Suppressor macrophage (primary cell): ENCODE data around the gene F11R.
A peak's percentile ranks its signal among the peaks of the same experiment; 100 is the strongest.
"Not testable (repeated sequence)": the region's sequence is repeated elsewhere in the genome, so short reads cannot be mapped to it uniquely, and the experiment has no call there.

ENCODE experiments used
- DNase-seq, 4 experiments: peaks; one replicate each; pipeline ENCODE4 v3.0.0-alpha.2; 2020 to 2022
- total RNA-seq, 17 experiments: gene quantifications; one replicate each; lab custom pipeline; 2026; ENCODE audit warnings: mixed read lengths in 6 of 17, inconsistent platforms in 3 of 17; lab: John Stamatoyannopoulos, UW

F11R gene
- total RNA-seq = 36.7 to 116 (median 73.3) reads per million in 17 experiments

- peak; percentile 45 to 79 (median 67) for DNase-seq
These were observed at the start of gene F11R for GRCh38 chr1:161020509-161021164. Gene F11R, minus strand, starts transcription at chr1:161021152. Its CDS starts 79 bp downstream, at chr1:161021073.

DNA sequence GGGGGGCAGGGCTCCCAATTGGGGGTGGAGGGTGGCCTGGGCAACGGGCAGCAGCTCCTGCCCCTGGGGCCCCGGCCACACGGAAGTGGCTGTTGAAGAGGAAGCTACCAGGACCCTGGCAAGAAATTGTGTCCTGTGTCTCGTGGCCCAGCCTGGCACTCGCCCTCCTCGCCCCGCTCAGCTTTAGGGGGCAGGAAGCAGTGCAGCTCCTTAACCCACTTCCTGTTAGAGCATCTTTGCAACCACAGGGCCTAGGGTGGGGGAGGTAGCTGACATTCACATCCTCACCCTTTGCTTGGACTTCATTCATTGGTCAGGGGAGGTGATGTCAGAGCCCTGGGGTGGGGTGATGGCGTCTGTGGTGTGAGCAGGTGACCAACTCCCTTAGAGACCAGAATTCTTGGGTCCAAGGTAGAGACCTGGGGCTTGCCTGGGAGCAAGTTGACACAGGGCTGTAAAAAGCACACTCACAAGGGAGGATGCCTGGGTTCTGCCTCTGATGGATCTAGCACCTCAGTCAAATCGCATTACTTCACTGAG lies 48.8 kb upstream of the F11R start, which contains the start of gene ARHGAP30:
Gene ARHGAP30, minus strand, starts transcription at position 161 of the 540 bp plus-strand sequence. CDS start 267 bp downstream, outside the sequence.
- DNase-seq = peak; percentile 93 to 97 (median 96)

DNA sequence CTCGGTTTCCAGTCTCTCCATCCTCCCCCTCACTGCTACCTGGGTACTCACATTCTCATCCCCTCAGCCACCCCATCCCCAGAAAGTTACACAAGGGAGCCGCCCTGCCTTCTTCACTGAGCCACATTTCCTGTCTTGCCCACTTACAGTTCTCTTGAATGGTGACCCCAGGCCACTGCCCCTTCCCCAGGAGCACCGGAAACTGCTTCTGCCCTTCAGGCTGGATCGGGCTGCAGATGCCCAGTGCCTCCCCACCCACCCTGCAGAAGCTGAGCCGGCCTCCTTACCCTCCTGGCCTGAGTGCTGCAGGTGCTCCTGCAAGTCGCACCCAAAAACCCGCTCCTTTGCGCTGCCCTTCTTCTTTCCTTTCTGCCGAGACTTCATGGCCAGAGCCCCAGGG lies 48.3 kb upstream of the F11R start:
- DNase-seq = no peak

GRCh38 chr1:161068306-161069234 lies 47.6 kb upstream of the F11R start:
- peak; percentile 90 to 95 (median 94) for DNase-seq

- DNase-seq = no peak
These were observed 45.7 kb upstream of the F11R start for GRCh38 chr1:161066694-161067093.

- not testable (repeated sequence) for DNase-seq
These were observed 44.7 kb upstream of the F11R start for GRCh38 chr1:161065681-161066080.

GRCh38 chr1:161063936-161064335 lies 43.0 kb upstream of the F11R start:
- DNase-seq = not testable (repeated sequence)

DNA sequence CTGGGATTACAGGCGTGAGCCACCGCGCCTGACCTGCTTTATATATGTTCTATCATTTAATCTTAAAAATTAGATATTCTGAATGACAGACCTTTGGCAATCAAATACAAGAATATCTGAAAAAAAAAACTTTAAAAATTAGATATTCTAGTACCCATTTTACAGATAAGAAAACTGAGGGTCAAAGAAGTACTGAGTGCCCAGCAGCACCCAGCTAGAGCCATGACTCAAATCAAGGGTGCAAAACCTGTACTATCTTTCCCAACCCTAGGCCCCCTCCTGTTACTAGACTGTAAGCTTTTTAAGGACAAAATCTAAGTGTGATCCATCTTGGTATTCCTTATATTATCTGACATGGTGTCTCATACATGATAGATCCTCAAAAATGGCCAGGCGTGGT lies 40.5 kb upstream of the F11R start:
- no peak for DNase-seq

DNA sequence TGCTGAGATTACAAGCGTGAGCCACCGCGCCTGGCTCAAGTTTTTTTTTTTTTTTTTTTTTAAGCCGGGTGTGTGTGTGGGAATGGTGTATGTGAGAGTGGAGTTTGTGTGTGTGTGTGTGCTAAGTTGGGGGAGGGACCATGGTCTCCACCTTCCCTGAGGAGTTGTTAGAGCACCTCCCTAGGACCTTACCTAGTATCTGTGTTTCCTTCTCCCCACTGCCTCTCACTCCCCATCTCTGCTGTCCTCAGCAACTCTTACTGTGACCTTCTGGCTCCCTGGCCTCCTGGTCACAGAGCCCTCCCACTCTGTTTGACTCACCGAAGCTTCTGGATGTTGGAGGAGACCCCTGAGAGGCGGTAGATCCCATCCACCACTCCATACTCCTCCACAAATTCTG lies 38.3 kb upstream of the F11R start:
- DNase-seq = no peak

DNA sequence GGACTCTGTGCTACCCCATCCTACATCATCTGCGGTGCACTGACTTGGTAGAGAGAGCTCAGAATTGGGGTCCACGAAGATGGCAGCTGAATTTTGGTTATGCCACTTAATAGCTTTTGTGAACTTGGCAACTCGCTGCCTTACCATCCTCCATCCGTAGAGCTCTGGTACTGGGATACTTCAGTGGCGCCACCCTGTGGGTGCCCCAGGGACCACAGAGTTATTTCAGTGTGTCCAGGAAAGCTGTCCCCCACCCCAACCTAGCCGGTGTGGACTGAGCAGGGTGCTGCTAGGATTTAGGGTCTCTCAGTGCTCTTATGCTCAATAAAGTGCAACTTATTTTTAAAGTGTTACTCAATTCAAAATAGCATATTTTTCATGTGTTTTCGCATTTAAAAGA lies 33.9 kb upstream of the F11R start:
- peak in 1 of 4 experiments; percentile 24 for DNase-seq

DNA sequence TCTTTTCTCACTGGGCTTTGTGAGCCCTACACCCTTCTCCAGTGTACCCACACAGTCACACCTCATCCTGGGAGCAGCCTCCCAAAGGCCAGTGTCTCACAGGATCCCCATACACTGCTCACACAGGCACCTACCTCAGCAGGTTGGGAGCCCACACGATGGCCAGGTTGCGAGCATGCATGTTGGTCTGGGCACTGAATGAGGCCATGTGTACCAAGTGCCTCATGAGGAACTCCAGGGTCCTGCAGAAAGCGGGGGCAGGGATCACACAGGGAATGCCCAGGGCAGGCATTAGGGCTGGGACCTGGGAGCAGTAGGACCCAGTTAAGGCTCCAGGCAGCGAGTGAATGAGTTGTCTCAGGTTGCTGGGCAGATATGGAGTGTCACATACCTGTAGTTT lies 33.3 kb upstream of the F11R start:
- DNase-seq = no peak

GRCh38 chr1:161052899-161053298 lies 31.9 kb upstream of the F11R start:
- DNase-seq = peak in 1 of 4 experiments; percentile 25

DNA sequence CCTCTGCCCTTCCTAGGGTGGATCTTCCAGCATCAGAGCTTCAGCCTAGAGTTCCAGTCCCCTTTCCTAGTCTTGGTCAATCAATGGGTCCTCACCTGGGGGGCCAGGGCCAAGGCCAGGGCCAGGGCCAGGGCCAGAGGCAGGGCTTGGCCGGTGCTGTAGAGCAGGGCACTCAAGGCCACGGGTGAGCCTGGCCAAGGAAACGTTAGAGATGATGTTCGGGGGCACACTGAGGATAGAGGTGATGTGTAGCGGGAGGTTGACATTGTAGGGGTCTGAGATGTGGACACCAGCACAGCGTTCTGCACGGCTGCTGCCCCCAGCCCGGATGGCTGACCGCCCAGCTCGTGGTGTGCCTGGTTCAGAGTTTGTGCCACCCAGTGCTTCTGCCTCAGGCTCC lies 30.3 kb upstream of the F11R start:
- no peak for DNase-seq

- DNase-seq = no peak
These were observed 28.2 kb upstream of the F11R start for GRCh38 chr1:161048949-161049722.

DNA sequence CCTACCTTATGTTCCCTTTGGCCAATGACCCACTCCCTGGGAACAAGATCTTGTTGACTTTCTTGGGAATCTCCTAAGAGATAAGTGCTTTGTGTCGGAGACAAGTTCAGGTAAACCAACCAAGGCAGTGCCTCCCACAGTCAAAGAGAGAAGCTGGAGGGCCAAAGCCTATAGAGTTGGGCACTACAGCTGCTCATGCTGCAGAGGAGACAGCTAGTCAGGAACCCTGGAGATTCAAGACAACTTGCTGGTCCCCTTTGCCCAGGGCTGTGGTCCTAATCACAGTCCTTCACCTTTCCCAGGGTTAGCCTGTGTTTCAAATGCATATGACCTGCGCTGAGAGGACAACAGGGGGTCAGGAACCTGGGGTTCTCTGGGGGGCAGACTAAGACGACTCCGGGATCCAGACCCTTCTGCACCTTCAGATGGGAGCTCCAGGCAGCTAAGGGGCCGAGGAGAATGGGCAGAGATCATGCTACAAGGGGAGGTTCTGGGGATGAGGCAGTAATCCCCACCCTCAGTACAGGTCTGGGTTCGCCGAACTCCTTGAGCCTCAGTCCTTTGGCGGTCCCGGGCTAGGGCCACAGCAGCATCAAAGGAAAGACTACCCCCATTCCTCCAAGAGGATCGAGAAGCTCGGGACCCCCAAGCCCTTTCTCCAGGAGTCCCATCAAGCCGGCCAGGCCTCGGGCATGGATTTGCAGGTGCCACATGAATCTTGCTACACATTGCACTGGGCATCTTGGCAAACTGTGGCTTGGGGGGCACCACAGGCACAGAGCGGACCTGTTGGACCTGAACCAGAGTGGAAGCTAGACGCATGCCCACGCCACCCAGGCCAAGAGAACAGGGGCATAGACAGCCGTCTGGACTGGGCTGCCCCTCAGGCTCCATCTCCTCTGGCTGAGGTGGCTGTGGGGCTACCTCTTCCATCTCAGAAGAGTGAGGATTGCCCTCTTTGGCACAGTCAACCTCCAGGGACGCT lies 26.8 kb upstream of the F11R start:
- no peak for DNase-seq

GRCh38 chr1:161046605-161047228 lies 25.8 kb upstream of the F11R start:
- peak; percentile 61 to 91 (median 76) for DNase-seq

DNA sequence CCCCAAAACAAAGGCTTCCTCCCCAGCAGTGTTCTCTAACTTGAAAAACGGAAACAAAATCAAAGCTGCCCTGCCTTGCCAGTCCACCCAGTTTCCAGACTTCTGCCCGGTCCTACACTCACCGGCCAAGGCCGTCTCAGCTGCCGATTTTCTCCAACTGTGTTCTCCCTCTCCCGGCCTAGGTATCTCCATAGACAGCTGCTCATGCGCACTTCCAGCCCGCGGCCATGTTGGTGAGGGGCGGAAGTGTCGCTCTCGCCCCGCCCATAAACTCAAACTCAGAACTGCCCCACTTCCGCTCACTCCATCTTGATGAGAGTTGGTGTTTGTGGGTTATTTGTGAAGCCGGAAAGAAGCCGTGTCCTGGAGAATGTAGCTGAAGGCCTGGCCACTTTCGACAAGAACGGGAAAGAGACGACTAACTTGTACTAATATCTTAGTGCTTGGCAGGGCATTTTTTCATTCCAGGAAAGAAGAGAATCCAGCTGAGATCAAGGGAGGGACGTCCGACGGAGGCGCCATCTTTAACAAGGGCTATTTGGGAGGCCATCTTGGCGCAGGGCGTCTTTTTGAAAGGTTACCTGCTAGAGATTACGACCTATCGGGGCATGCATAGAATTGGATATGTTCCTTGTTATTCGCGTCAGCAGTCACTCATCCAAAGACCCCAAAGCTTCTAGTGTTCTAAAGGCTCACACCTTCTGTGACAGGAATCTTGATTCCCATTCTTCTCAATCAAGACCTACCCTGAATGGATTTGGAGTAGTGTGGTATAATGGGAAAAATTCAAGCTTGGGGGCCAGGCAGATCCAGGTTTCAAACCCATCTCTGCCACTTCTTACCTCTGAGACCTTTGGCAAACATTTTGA lies 25.0 kb upstream of the F11R start, which contains the start of gene USF1:
Gene USF1, minus strand, starts transcription at position 242 of the 869 bp plus-strand sequence. CDS start 2,702 bp downstream, outside the sequence.
- DNase-seq = peak; percentile 96 to 97 (median 97)

DNA sequence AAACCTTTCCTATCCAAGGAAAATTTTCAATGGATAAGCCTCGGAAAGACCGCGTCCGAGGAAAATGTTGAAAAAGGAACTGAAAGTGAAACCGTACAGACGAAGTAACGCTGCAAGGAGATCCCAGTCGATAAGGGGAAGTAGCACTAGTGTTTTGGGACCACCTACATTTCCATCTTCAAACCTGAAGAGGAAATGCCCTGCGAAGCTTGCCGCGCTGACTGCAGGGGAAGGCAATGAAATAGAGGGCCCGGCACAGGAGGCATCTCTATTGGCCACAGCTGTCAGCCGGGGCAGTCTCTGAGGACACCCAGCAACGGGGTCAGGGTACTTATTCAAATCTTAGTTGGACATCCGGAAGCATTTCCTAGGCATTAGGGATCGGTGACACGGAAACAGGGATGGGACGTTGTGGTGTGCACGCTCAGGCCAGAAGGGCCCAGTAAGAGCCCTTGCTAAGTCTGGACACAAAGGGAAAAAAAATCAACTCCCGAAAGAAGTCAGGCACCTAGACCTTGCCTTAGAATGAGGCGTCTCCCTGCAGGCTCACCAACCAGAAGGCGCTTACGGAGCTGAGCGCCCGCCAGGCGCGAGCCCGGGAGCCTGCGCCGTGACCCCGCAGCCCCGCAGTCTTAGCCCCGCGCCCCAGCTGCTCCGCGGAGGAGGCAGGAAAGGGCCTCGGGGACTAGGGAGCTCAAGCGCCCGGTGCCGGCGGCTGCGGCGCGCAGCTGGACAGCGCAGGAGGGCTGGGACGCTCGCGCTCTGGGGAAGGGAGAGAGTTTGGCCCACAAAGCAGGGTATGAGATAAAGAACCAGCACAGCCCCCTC lies 24.2 kb upstream of the F11R start:
- DNase-seq = peak; percentile 81 to 93 (median 90)
